NCI-H1930 (cell line): ENCODE data around the gene MAGT1.
"Not testable (repeated sequence)": the region's sequence is repeated elsewhere in the genome, so short reads cannot be mapped to it uniquely, and the experiment has no call there.

Experiments
- DNase-seq, 2 experiments: peaks; one replicate each; lab custom pipeline; 2025; lab: John Stamatoyannopoulos, UW

MAGT1 gene

DNA sequence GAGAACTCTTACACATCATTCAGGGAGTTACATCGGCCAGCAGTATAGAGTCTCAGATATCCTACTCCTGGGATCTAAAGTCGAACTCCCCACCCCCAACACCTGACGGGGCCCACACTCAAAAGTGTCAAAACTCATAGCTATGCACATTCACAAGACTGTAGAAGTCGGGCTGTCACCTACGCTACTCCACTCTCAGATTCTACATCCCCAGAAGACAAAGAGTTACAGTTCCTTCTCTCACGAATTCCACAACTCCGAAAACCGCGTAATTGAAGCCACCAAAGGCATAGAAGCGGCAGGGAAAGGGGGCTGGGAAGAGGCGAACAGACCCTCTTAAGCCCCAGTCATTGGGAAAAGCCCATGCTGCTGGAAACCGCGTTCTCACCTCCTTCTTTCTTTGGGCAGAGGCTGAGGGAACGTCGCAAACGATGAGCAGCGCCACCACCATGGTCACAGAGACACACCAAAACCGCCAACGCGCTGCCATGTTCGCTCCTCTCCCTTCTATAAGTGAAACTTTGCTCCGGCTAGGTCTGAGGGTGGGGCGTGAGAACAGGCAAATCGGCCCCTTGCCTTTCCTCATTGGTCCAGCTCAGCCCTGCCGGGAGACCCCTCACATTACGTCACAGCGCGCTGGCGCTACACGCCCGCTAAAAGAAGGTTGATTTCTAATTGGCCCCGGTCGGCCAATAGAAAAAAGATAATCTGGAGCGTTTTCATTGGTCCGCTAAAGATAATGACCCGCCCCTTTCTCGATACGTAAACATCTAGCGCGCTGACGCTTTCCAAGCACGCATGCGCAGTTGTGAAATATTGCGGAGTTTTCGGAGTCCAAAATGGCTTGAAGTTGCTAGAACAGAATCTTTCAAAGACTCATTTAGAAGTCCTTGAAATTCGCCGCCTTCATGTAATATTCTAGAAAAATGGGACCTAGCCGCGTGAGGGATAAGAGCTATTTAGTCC, at the start of gene MAGT1:
Gene MAGT1, minus strand, starts transcription at position 515 of the 966 bp plus-strand sequence. Its CDS starts 25 bp downstream, at position 490.
- DNase-seq, result peak; percentile 80 to 85

DNA sequence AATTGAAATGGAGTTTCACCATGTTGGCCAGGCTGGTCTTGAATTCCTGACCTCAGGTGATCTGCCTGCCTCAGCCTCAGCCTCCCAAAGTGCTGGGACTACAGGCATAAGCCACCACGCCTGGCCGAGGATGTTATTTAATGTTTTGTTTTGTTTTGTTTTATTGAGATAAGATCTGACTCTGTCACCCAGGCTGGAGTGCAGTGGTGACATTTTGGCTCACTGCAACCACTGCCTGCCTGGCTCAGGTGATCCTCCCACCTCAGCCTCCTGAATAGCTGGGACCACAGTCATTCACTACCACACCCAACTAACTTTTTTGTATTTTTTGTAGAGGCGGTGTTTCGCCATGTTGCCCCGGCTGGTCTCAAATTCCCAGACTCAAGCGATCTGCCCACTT, 49.8 kb upstream of the MAGT1 start:
- DNase-seq, result not testable (repeated sequence)

DNA sequence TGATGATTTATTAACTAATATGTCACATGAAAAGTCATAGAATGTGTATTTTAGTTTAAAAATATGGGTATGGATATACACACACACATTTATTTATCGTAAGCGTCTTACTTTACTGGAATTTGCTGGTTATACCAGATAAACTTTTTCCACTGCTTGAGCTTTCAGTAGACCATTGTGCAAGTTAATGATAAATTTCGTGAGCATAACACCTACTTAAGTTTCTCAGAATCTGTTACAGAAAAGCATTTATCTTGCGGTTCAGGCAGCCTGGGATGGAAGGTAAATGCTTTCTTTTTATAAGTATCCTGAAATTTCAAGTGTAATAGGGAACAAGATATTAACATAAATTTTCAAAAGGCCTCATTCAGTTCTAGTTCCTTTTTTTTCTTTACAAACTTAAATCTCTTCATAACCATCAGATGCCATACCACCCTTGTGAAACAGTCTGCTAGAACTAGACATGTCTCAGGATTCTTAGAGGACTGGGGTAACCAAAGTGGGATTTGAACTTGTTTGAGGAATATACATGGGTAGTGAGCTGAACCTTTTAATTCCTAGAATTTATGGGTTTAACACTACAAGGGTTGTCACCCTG, 42.9 kb upstream of the MAGT1 start:
- DNase-seq, result no peak

DNA sequence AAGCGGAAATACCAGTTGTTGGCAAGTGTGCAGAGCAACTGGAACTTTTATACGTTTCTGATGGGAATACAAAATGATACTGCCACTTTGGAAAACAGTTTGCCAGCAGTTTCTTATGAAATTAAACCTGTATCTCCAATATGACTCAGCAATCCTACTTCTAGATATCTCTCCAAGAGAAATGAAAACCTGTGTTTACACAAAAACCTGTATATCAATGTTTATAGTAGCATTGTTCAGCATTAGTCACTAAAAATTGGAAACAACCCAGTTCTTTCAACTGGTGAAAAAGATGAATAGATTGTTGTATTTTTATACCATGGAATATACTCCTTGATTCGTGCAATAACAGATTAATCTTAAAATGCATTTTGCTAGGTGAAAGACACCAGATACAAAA, 42.1 kb upstream of the MAGT1 start:
- no peak for DNase-seq

DNA sequence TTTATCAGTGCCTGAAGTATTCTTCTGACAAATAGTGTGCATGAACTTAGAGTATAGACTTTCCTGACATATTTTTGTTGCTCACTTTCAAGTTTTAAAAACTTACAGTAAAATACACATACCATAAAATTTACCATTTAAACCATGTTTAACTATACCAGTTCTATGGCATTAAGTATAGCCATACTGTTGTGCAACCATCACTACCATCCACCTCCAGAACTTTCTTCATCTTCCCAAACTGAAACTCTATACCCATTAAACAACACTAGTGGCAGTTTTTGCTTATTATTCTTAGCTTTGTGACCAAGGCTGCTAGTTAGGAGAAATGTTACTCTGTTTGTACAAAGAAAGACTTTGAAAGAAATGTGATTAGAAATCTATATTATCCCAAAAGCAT, 41.1 kb upstream of the MAGT1 start:
- no peak for DNase-seq

DNA sequence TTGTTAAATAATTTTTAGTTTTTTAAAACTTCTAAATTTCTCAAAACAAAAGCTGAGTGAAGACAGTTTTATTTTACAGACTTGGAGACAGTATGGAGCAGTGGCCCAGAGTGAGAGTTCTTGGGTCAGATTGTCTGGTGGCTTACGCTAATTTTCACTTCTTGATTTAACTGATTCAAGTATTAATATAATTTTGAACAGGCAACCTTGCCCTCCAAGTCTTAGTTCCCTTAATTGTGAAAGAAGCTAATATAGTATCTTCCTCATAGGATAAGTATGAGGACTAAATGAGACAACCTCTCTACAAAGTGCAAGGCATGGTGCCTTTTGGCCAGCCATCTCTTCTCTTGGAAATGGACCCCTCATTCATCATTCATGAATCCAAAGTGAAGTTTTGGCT, 40.7 kb upstream of the MAGT1 start:
- DNase-seq, result no peak

DNA sequence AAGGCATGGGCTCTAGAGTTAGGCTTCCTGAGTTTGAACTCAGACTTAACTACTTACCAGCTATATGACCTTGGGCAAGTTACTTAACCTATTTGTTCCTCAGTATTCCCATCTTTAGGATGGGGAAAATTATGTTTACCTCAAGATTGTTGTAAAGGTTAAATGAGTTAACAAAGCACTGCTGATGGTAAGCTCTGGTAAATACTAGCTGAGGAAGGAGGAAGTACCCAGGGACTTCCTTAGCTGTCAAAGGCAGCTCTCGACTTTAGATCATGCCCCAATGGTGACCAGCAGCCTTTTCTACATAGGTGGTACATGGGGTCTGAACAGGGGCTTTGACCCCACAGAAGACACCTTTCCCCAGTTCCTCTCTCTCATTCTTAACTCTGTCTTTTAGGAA, 35.3 kb upstream of the MAGT1 start:
- DNase-seq, result no peak

DNA sequence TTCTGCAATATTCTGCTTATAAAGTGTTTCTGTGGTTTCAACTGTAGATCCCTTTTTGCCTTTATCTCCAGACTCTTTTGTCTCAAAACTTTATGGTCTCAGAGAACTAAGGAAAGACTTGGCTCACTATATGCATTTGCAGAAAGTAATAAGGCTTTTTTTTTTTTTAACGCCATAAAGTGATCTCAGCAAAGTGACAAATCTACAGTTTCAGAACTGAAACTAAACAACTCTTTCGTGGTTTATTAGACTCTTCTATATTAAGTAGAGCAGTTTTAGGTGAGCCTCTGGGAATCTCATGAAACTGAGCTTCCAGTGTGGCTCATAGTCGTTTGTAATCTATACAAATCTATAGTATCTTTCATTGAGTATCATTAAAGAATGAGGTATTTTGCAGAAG, 30.5 kb upstream of the MAGT1 start:
- no peak for DNase-seq

DNA sequence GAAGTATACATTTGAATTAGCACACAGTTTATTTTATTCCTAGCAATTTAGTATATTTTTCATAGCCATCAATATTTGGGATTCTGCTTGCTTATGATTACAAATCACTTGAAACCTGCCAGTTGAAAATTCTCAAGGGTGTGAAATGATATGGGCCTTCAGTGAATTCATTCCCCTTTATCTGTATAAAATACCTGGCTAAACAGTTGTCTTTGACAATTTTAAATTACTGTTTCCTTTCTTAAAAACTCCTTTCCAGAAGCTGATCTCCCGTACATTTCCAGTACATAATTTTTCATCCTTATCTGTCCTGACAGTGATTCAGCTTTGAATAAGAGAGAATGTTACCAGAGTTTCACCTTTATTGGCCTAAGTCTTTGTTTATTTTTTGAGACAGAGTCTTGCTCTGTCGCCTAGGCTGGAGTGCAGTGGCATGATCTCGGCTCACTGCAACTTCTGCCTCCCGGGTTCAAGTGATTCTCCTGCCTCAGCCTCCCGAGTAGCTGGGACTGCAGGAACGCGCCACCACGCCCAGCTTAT, 29.2 kb upstream of the MAGT1 start:
- DNase-seq, result no peak

DNA sequence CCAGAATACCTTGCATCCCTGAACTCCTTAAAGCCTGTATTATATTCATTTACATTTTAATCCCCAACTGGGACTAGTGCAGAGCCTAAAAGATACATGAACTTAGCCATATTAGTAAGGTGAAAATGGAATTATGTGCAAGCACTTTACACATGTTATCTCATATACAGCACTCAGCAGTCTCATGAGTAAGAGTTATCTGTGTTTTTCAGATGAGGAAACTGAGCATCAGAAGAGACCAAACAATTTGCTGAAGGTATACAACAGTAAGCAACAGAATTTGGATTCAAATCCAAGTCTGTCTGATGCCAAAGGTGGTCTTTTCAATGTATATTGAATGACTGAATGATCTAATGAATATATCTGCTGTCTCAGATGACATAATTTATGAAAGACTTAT, 27.6 kb upstream of the MAGT1 start:
- DNase-seq, result no peak

DNA sequence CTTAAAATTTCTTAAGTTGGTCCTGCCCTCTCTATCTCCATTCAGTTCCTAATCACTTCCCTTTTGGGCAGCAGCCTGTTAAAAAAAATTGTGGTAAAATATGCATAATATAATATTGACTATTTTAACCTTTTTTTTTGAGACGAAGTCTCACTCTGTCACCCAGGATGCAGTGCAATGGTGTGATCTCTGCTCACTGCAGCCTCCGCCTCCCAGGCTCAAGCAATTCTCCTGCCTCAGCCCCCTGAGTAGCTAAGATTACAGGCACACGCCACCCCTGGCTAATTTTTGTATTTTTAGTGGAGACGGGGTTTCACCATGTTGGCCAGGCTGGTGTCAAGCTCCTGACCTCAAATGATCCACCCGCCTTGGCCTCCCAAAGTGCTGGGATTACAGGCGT, 24.1 kb upstream of the MAGT1 start:
- not testable (repeated sequence) for DNase-seq

DNA sequence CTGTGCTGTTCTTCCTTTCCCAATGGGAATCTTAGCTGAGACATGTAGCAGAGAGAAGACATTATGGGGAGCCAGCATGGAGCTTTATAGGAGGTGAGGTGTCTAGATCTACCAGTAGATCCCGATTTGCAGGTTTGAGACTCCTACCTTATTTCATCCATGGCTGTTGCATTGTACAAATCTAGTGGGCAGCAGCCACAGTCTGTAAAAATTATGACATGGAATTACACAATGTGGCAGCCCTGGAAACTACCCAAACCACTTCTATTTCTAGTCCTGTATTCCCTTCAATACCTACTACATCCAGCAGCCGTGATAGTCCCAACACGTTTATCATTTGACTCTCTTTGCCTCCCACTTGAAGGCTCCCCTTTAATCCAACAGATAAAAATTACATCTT, 23.3 kb upstream of the MAGT1 start:
- DNase-seq, result no peak

DNA sequence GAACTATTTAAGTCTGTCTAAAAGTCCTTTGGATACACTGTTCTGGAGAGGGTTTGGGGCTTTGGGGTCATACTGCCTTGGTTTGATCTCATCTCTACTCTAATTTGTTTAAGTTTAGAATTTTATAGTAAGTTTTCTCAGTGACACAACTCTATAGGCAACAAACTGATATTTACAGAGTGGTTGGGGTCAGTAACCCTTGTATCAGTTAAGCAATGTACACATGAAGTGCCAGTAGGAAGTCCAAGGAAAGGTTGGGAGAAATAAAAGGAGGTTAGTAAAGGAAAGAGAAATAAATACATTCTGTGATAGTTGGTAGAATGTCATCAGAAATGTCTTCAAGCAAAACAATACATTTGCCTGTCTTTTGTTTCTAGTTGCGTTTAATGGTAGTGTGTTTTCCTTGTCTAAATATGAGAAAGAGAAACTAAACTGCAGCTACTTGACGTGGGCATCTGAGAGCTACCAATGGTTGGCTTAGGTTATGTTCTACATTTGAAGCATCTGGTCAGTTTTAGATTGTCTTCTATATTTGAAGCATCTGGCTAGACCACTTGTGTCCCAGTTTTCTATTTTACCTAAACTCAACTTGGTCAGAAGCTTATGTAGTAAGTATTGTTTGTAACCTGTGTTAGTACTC, 22.2 kb upstream of the MAGT1 start:
- no peak for DNase-seq

DNA sequence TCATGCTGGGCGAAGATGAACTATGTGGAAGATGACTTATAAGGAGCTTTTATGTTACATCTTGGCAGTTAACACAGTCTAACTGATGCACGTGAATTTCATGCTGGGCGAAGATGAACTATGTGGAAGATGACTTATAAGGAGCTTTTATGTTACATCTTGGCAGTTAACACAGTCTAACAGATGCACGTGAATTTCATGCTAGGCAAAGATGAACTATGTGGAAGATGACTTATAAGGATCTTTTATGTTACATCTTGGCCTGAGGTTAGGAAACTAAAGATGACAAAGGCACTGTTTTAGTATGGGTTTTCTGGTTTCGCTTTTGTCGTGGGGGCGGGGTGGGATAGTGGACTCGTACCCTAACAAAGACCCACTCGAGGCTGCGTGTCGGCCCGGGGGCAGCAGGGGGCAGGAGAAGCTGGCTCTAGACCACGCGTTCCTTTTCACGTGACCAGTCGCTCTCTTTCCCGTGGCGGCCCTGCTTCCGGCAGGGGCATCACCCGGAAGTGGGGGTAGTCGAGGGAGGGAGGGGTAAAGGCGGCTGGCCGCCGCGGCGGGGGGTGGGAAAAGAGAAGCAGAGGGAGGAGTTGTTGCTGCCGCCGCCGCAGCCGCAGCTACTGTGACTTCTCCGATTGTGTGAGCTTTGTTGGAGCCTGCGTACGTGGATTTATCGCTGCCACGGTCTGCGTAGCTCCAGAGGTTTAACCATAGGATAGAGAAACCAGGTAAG, 15.0 kb upstream of the MAGT1 start, which contains the start of gene ATP7A:
Gene ATP7A, plus strand, starts transcription at position 586 of the 733 bp plus-strand sequence. CDS start 60,949 bp downstream, outside the sequence.
- peak; percentile 59 to 68 for DNase-seq

DNA sequence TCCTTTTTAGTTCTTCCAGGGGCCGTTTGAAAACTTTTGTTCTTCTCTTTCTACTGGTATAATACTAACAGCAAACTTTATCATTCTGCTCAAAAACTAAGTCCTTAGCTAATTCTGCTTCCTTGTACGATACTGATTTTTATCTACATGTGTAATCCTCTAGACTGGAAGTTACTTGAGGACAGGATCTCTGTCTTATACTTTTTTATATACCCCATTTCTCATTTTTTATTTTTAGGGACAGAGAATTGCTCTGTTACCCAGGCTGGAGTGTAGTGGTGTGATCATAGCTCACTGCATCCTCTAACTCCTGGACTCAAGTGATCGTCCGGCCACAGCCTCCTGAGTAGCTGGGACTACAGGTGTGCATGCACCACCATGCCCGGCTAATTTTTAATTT, 6.3 kb upstream of the MAGT1 start:
- no peak for DNase-seq

DNA sequence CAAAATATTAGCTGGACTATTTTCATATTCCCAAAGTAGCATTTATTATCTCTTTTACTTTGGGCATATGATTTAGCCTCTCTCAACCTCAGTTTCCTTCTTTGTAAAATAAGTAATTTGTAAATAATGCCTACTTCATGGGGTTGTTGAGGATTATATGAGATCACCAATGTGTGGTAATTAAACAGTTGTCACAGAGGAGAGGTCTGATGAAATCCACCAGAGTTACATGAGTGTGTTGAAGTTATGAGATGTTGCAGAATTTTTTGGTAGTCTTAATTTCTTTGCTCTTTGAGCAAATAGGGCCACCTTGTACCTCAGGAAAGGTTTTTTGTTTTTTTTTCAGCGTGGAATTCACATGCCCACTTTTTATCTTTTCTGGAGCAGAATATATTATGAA, 5.5 kb upstream of the MAGT1 start:
- no peak for DNase-seq

DNA sequence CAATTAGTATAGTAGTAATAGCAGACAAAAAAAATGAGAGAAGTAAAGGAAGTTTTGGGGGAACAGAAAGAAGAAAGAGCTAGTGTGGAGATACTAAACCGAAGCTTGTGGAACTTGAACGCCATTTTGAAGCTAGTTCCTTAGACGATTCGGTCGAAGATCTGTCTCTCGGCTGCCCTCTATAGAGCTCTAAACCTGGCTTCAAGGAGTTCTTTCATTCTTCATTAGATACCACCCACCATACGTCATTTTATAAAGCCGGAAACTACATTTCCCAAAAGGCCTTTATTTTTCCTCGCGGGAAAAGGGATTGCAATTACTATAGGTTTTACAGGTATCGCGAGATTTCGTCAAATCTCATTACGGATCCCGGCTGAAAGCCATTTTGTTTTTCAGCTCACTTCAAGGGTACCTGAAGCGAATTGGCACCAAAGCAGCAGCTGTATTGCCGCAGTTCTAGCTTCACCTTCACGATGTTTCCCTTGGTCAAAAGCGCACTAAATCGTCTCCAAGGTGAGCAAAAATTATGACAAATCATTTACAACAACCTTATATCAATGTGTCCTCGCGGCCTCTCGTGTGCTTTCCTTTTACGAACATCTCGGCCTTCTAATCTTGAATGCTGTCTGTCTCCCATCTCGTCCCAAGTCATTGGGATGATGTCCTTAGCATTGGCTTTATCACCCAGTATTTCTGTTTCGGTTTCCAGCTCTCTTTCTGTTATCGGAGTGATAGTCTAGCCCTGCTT, 4.0 kb upstream of the MAGT1 start, which contains the start of gene COX7B:
Gene COX7B, plus strand, starts transcription at position 388 of the 748 bp plus-strand sequence. Its CDS starts 86 bp downstream, at position 474.
- DNase-seq, result peak; percentile 60 to 84

DNA sequence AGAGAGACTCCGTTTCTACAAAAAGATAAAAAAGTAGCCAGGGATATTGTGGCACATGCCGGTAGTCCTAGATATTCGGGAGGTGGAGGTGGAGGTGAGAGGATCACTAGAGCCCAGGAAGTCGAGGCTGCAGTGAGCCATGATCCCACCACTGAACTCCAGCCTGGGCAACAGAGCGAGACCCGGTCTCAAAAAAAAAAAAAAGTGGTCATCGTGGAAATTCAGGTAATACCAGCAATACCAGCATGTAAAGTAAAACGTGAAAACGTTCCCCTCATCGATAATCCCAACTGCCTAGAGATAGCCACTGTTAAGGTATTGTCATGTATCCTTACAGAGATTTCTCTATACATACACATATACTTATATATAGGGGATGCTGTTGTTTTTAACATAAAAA, 1.5 kb downstream of the MAGT1 start:
- DNase-seq, result no peak

DNA sequence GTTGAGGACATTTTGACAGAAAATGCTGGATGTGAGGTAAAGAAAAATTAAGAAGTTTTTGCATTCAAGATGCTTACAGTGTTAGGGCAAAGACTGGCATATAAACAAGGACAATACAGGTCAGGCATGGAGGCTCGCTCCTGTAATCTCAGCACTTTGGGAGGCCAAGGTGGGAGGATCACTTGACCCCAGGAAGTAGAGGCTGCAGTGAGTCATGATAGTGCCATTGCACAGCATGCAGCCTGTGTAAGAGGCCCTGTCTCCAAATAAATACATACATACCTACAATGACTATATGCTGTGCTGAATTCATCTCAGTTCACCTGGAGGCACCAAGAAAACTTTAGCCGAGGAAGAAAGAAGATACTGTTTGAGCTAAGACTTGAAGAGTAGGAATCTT, 2.3 kb downstream of the MAGT1 start:
- DNase-seq, result no peak

DNA sequence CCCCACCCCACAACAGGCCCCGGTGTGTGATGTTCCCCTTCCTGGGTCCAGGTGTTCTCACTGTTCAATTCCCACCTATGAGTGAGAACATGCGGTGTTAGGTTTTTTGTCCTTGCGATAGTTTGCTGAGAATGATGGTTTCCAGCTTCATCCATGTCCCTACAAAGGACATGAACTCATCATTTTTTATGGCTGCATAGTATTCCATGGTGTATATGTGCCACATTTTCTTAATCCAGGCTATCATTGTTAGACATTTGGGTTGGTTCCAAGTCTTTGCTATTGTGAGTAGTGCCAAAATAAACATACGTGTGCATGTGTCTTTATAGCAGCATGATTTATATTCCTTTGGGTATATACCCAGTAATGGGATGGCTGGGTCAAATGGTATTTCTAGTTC, 13.8 kb downstream of the MAGT1 start:
- not testable (repeated sequence) for DNase-seq

DNA sequence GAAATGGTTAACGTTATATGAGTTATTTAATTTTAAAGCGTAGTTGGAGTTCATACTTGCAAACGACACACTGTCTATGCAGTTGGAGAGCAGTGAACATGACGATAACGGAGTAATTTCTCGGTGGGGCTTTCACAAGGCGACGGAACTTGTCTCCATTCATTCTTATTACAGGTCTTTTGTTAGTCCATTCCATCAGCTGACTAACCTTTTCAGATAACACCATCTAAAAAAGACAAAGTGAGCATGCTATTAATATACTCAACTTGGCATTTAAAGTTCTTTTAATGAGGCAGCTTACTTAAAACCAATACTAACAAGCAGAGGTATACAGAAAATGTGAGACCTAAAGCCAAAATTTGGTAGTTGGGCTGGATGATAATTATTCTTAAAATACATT, 19.9 kb downstream of the MAGT1 start:
- no peak for DNase-seq
